ENCODE data around the gene PACRG. TPM values are rescaled to one million over a fixed set of nuclear protein-coding genes. Genes with fewer than 3 reads are reported as not detected.

PACRG gene
- total and polyA plus RNA-seq, 2 donors = 2.2 to 5.6 TPM

DNA sequence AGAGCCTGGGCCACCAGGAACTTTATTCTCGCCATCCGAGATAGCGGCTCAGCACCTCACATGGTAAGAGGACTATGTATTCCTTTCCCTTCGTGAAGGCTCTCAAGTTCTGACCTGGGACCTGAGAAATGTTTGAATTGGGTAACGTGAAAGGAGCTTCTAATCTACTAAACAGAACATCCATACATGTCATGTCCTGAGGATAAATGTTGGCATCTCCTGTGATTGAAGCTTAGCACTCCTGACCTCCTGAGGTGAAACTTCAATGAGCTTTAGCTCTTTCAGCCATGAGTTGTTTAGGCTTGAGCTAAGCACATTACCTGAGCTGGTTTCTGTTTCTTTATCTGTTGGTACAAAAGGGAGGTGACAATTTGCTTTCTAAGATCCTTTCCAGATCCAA is 280.9 kb downstream of the PACRG start:
- Histone ChIP-seq H3K4me3 (ENCODE audit: low read depth, low read length) (no peak overlapping the region), H3K4me1 (ENCODE audit: insufficient read depth) (no peaks in the 10 kb centered on the region), H3K27ac (ENCODE audit: low read depth) (no peak overlapping the region), H3K36me3 (ENCODE audit: insufficient read depth) (no peaks in the 10 kb centered on the region)
- no peak for DNase-seq (ENCODE audit: extremely low spot score)
- WGBS = 79% methylated on average over 5 of the region's 5 CpGs

DNA sequence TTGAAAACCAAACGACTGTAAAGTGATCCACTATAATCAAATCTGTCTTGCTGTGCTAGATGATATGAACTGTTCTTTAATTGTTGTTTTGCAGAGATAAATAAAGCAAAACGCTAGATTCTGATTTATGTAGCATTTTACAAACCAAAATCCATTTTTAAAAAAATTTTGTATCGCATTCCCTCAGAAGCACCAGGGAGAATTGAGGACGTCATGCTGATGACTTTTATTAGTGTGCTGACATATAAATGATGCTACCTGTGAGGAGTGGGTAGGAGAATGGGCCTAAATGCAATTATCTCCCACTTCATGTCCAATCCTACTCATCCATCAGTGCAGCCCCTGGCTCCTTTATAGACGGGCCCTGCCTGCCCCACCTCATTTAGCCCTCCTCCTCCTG is 282.4 kb downstream of the PACRG start:
- no peaks in the 10 kb centered on the region for H3K36me3 ChIP-seq (ENCODE audit: insufficient read depth)
- DNase-seq (ENCODE audit: extremely low spot score) = no peak
- 60% methylated on average over 5 of the region's 5 CpGs for WGBS
- no peak overlapping the region for H3K27ac ChIP-seq (ENCODE audit: low read depth)
- no peak overlapping the region for H3K4me3 ChIP-seq (ENCODE audit: low read depth, low read length)
- no peaks in the 10 kb centered on the region for H3K4me1 ChIP-seq (ENCODE audit: insufficient read depth)

DNA sequence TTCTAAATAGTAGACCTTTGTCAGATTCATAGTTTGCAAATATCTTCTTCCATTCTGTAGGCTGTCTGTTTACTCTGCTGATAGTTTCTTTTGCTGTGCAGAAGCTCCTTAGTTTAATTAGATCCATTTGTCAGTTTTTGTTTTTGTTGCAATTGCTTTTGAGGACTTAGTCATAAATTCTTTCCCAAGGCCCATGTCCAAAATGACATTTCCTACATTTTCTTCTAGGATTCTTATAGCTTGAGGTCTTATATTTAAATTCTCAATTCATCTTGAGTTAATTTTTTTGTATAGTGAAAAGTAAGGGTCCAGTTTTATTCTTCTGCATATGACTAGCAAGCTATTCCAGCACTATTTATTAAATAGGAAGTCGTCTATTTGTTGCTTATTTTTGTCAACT is 287.0 kb downstream of the PACRG start:
- Histone ChIP-seq H3K4me1 (ENCODE audit: insufficient read depth) (no peaks in the 10 kb centered on the region), H3K27ac (ENCODE audit: low read depth) (no peak overlapping the region), H3K36me3 (ENCODE audit: insufficient read depth) (no peaks in the 10 kb centered on the region), H3K4me3 (ENCODE audit: low read depth, low read length) (no peak overlapping the region)
- DNase-seq (ENCODE audit: extremely low spot score) = no peak
- 68% methylated on average over 1 of the region's 1 CpG for WGBS

DNA sequence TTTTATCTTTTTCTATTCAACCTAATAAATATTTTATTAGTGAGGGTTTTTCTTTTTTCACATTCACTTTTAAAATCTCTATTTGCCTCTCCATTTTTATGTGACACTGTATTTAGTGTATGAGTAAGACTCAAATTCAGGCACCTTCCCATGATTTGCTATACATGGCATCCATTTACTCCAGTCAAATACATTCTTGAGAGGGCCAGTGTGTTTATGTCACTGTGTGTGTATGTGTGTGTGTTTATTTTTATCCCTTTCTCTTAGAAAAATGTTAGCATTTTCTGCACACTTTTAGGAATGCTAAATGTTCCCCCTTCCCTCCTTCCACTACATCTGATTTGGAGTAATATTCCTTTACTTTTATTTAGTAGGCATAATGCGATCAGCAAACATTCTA is 290.0 kb downstream of the PACRG start:
- Histone ChIP-seq H3K27ac (ENCODE audit: low read depth) (no peak overlapping the region), H3K4me3 (ENCODE audit: low read depth, low read length) (no peak overlapping the region), H3K4me1 (ENCODE audit: insufficient read depth) (no peaks in the 10 kb centered on the region), H3K36me3 (ENCODE audit: insufficient read depth) (no peaks in the 10 kb centered on the region)
- no peak for DNase-seq (ENCODE audit: extremely low spot score)
- WGBS = 96% methylated on average over 1 of the region's 1 CpG

DNA sequence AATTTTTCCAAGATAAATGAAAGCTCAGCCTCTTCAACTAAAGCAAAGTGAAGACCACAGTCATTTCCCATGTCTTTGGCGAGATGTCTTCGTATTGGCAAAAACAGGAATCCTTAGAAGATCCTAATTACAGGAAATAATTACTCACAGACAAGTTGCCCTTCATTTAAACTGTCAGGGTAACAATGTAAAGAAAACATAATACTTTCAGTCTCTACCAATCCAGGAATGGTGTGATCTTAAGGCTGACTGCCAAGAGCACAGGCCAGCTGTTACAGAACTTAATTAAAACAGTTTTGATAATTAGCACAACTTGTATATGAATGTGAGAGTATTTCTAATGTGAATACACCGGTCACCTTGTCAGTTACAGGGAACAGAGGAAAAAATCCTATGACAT is 292.2 kb downstream of the PACRG start:
- Histone ChIP-seq H3K36me3 (ENCODE audit: insufficient read depth) (no peaks in the 10 kb centered on the region), H3K27ac (ENCODE audit: low read depth) (no peak overlapping the region), H3K4me1 (ENCODE audit: insufficient read depth) (no peaks in the 10 kb centered on the region), H3K4me3 (ENCODE audit: low read depth, low read length) (no peak overlapping the region)
- no peak for DNase-seq (ENCODE audit: extremely low spot score)
- WGBS = 62% methylated on average over 3 of the region's 3 CpGs

DNA sequence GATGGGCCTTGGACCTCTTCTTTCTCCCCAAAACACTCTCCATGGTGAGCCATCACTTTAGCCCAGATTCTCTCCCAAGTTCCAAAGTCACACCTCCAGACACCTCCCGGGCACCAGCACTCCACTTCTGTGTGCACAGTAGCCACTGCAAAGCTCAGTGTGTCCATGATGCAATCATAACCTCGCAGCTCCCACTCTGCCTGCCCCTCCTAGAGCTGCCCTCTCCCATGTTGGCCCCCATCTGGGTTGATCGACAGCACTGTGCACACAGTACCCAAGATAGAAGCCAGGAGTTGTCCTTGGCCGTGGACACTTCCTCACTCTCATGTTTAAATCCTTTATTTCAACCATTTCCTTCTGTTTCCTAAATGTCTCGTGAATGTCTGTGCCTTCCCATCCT is 293.3 kb downstream of the PACRG start:
- DNase-seq (ENCODE audit: extremely low spot score) = no peak
- Histone ChIP-seq H3K4me1 (ENCODE audit: insufficient read depth) (no peaks in the 10 kb centered on the region), H3K4me3 (ENCODE audit: low read depth, low read length) (no peak overlapping the region), H3K27ac (ENCODE audit: low read depth) (no peak overlapping the region), H3K36me3 (ENCODE audit: insufficient read depth) (no peaks in the 10 kb centered on the region)
- WGBS = 74% methylated on average over 5 of the region's 5 CpGs

DNA sequence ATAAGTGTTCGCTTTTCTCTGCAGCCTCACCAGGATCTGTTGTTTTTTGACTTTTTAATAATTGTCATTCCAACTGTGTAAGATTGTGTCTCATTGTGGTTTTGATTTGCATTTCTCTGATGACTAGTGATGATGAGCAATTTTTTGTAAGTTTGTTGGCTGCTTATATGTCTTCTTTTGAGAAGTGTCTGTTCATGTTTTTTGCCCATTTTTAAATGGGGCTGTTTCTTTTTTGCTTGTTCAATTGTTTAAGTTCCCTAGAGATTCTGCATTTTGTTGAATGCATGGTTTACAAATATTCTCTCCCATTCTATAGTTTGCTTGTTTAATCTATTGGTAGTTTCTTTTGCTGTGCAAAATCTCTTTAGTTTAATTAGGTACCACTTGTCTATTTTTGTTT is 295.9 kb downstream of the PACRG start:
- Histone ChIP-seq H3K4me3 (ENCODE audit: low read depth, low read length) (no peak overlapping the region), H3K4me1 (ENCODE audit: insufficient read depth) (no peaks in the 10 kb centered on the region), H3K27ac (ENCODE audit: low read depth) (no peak overlapping the region), H3K36me3 (ENCODE audit: insufficient read depth) (no peaks in the 10 kb centered on the region)
- 94% methylated on average over 1 of the region's 1 CpG for WGBS
- DNase-seq (ENCODE audit: extremely low spot score) = no peak

DNA sequence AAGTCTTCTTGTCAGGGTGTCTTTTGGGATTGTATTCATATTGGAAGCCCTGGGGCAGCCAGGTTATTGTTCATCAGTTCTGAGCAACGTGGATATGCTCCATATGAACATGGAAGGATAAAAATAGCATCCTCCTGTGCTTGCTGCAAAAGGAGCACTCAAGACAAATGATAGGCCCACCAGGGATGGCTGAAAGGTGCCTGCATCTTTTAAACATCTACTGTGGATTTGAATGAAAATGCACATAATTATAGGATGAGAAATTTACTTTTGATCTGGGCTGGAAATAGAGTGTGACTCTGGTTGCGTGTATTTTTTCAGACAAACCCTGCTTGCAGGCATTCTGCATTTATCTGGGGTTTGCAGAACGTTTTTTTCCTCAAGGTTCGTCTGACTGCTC is 299.1 kb downstream of the PACRG start:
- no peak overlapping the region for H3K27ac ChIP-seq (ENCODE audit: low read depth)
- 62% methylated on average over 4 of the region's 4 CpGs for WGBS
- no peaks in the 10 kb centered on the region for H3K36me3 ChIP-seq (ENCODE audit: insufficient read depth)
- H3K4me3 ChIP-seq (ENCODE audit: low read depth, low read length) = no peak overlapping the region
- no peak for DNase-seq (ENCODE audit: extremely low spot score)
- H3K4me1 ChIP-seq (ENCODE audit: insufficient read depth) = no peaks in the 10 kb centered on the region

DNA sequence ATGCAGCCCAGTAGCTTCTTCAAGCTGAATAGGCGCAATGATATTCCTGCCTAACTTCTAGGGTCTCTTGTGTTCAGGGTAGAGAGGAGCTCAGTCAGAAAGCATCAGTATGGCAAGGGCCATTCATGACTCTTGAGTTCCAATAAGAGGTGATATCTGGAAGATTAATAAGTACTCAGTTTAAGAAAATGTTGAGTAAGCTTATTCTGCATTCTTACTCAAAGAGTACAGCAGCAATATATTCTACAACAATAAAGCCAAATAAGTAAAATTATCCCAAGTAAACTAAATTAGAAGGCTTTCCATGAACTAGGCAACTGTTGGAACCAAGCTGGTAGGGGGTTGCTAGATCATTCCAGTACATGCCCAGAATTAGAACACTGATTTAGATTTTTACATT is 303.2 kb downstream of the PACRG start:
- no peak overlapping the region for H3K27ac ChIP-seq (ENCODE audit: low read depth)
- WGBS = 93% methylated on average over 1 of the region's 1 CpG
- H3K4me3 ChIP-seq (ENCODE audit: low read depth, low read length) = no peak overlapping the region
- no peak for DNase-seq (ENCODE audit: extremely low spot score)
- no peaks in the 10 kb centered on the region for H3K36me3 ChIP-seq (ENCODE audit: insufficient read depth)
- H3K4me1 ChIP-seq (ENCODE audit: insufficient read depth) = no peaks in the 10 kb centered on the region

DNA sequence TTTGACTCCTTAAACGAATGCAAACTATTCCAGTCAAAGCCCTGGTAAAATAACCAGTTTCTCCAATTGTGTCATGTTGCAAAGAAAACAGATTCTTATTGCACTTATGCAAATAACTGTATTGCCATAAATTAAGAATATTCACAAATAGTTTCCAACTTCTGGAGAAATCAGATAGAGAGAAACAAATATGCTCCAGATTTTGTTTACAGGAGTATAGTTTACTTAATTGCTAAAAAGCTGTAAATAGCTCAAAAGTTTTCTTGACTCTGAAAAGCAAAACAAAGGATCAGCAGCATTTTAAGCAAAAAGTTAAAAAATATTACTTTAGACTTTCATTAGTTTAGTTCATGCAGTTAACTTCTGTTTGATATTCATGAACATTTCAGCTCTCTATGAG is 304.2 kb downstream of the PACRG start:
- Histone ChIP-seq H3K4me1 (ENCODE audit: insufficient read depth) (no peaks in the 10 kb centered on the region), H3K27ac (ENCODE audit: low read depth) (no peak overlapping the region), H3K4me3 (ENCODE audit: low read depth, low read length) (no peak overlapping the region), H3K36me3 (ENCODE audit: insufficient read depth) (no peaks in the 10 kb centered on the region)
- DNase-seq (ENCODE audit: extremely low spot score) = no peak
- WGBS = 59% methylated on average over 1 of the region's 1 CpG

DNA sequence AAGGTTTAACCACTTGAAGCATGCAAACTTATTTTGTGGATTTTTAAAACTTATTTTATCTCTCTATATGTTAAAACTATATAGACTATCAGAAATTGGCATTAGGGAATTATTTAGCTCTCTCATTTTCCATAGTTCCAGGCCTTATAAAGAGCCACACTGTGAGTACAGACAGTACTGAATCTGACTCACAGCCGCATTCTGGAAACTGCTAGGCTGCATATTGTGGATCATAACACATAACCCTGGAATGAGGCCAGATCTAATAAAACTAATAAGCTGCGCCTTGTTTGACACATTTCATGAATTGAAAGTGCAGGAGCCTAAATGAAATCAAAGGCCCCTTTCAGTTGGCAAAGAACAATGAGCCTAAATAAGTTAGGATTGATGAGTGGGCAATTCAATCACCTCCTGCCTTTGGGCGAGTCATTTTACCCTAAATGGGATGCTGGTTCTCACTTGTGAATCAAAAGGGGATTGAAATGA is 308.4 kb downstream of the PACRG start:
- Histone ChIP-seq H3K27ac (ENCODE audit: low read depth) (no peak overlapping the region), H3K4me1 (ENCODE audit: insufficient read depth) (no peaks in the 10 kb centered on the region), H3K4me3 (ENCODE audit: low read depth, low read length) (no peak overlapping the region), H3K36me3 (ENCODE audit: insufficient read depth) (no peaks in the 10 kb centered on the region)
- no peak for DNase-seq (ENCODE audit: extremely low spot score)
- WGBS = 76% methylated on average over 3 of the region's 3 CpGs

DNA sequence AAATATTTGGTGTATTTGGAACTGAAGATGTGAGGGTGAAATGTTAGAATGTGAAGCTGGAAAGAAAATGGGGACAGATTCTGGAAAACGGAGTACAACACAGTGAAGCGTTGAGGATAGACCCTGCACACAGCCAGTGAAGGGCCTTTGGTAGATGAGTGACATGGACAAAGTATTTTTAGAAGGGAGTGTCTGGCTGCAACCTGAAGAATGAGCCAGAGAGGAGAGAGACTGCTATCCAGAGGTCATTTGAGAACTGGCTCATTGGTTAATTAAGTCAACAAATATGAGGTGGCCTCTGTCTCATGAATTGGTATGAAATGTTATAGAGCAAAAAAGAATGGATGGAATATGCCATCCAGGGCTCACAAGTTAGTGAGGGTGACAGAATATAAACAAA is 310.5 kb downstream of the PACRG start:
- Histone ChIP-seq H3K4me1 (ENCODE audit: insufficient read depth) (no peaks in the 10 kb centered on the region), H3K36me3 (ENCODE audit: insufficient read depth) (no peaks in the 10 kb centered on the region), H3K27ac (ENCODE audit: low read depth) (no peak overlapping the region), H3K4me3 (ENCODE audit: low read depth, low read length) (no peak overlapping the region)
- WGBS = 94% methylated on average over 2 of the region's 2 CpGs
- no peak for DNase-seq (ENCODE audit: extremely low spot score)

DNA sequence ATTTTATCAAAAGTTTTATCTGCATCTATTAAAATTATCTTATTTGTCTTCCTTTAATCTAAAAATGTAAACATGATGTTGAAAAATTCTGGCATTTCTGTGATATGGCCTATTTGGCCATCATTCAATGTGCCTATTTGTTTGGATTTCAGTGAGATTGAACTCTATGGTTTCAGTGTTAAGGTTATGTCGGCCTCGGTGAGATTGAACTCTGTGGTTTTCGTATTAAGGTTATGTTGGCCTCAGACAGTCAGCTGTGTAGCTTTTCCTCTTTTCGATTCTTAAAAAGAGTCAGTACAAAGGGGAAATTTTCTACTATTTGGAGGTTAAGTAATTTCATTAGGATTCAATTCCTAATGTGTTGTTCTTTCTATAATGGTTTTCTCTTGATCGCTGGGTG is 320.6 kb downstream of the PACRG start:
- Histone ChIP-seq H3K27ac (ENCODE audit: low read depth) (no peak overlapping the region), H3K4me1 (ENCODE audit: insufficient read depth) (no peaks in the 10 kb centered on the region), H3K4me3 (ENCODE audit: low read depth, low read length) (no peak overlapping the region), H3K36me3 (ENCODE audit: insufficient read depth) (no peaks in the 10 kb centered on the region)
- WGBS = 63% methylated on average over 5 of the region's 5 CpGs
- no peak for DNase-seq (ENCODE audit: extremely low spot score)

DNA sequence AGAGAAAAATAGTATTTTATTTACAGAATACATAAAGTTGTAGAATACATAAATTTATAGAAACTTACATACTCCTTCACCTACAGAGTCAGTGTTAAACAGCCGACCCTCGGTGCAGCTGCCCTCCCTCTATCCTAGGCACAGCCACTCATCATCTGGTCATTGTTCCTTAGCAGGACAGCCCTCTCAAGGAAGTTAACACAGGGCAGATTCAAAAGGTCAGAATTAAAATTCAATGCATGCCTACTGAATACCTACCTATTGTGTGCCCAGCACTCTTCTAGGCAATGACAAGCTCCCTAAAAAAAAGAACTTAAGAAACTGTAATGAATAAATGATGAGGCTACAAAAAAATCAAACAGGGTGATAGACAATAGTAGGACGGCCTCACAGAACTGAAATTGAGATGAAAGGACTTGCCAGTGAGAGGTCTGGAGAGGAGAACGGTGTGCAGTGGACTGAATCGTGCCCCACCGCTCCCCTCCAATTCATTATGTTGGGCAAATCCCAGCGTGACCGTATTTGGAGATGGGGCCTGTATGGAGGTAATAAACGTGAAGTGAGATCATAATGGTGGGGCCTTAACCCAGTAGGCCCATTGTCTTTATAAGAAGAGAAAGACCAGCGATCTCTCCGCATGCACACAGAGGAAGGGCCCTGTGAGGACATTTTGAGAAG is 326.0 kb downstream of the PACRG start:
- H3K36me3 ChIP-seq (ENCODE audit: insufficient read depth) = no peaks in the 10 kb centered on the region
- H3K4me1 ChIP-seq (ENCODE audit: insufficient read depth) = no peaks in the 10 kb centered on the region
- DNase-seq (ENCODE audit: extremely low spot score) = no peak
- no peak overlapping the region for H3K4me3 ChIP-seq (ENCODE audit: low read depth, low read length)
- H3K27ac ChIP-seq (ENCODE audit: low read depth) = no peak overlapping the region
- WGBS = 92% methylated on average over 11 of the region's 11 CpGs

DNA sequence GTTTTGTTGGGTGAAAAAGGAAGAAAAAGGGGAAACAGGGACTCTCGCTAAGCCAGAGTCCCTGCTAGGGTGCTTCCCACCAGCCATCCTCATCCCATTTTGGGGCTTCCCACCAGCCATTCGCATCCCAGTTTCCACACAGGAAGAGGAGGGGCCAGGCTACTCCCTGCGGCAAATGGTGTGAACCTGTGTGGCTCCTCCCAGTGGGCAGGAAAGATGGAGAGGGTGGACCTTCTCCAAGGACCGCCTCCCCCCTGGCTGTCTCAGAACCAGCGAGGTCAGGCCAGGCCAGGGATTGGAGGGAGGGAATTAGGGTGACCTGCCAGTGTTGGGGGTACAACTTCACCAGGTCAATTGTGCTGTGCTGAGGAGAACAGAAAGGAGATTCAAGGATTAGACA is 326.9 kb downstream of the PACRG start:
- H3K36me3 ChIP-seq (ENCODE audit: insufficient read depth) = no peaks in the 10 kb centered on the region
- no peaks in the 10 kb centered on the region for H3K4me1 ChIP-seq (ENCODE audit: insufficient read depth)

More for the DNA sequence above, 326.9 kb downstream of the PACRG start:
- H3K4me3 ChIP-seq (ENCODE audit: low read depth, low read length) = no peak overlapping the region
- no peak overlapping the region for H3K27ac ChIP-seq (ENCODE audit: low read depth)
- DNase-seq (ENCODE audit: extremely low spot score) = no peak
- 91% methylated on average over 5 of the region's 5 CpGs for WGBS

Data from urinary bladder (tissue), 4 donors.